ENCODE measurements around the gene OR4B1. TPM values are rescaled to one million over a fixed set of nuclear protein-coding genes. Genes with fewer than 3 reads are reported as not detected.

OR4B1 gene
- total and polyA plus RNA-seq, 2 experiments from 2014 or later, result not detected

- no peaks in the 10 kb centered on the region for H3F3A ChIP-seq (replicated peaks; ENCODE audit: low read depth)
- H3K9me2 ChIP-seq (ENCODE audit: insufficient read depth), result no peaks in the 10 kb centered on the region
- Mint-ChIP-seq H3K36me3 (ENCODE audit: low read depth) (peaks cover 11% of the 10 kb centered on the region), H3K27ac (no peak overlapping the region), H3K4me1 (0 out of 3 replicates have a peak, but pooled peaks cover 3% of the 10 kb centered on the region), H3K4me3 (no peak overlapping the region), H3K9me3 (no peaks in the 10 kb centered on the region), H3K27me3 (ENCODE audit: insufficient read depth, low read depth, poor library complexity) (peaks cover 12% of the 10 kb centered on the region)
- H3K79me2 ChIP-seq (replicated peaks; ENCODE audit: insufficient read depth), result no peaks in the 10 kb centered on the region
- no peaks in the 10 kb centered on the region for H3K27me3 ChIP-seq (ENCODE audit: insufficient read depth)
- no peak overlapping the region for H3K4me2 ChIP-seq
- no peaks in the 10 kb centered on the region for H3K4me1 ChIP-seq (ENCODE audit: insufficient read depth)
- no peak overlapping the region for H2AFZ ChIP-seq
- H3K4me3 ChIP-seq, result no peak overlapping the region
- no peak for DNase-seq (ENCODE audit: low spot score)
- no peaks in the 10 kb centered on the region for H3K36me3 ChIP-seq (ENCODE audit: insufficient read depth)
- ATAC-seq, result no peak
- H3K27ac ChIP-seq (ENCODE audit: low read depth), result no peak overlapping the region
- TF ChIP-seq REST (IDR thresholded peaks at IDR 0.05; ENCODE audit: unreplicated experiment) (no peak), EZH2phosphoT487 (IDR thresholded peaks at IDR 0.05; ENCODE audit: unreplicated experiment) (no peak), ETS1 (IDR thresholded peaks at IDR 0.05) (no peak), NANOG (IDR thresholded peaks at IDR 0.05; ENCODE audit: borderline replicate concordance) (no peak), EZH2 (IDR thresholded peaks at IDR 0.05; ENCODE audit: low read depth, unreplicated experiment) (no peak), ZNF331 (CRISPR knock-in tag; IDR thresholded peaks at IDR 0.05; ENCODE audit: low read depth) (no peak), ZNF462 (CRISPR knock-in tag; IDR thresholded peaks at IDR 0.05) (no peak), STAT1 (IDR thresholded peaks at IDR 0.05; ENCODE audit: unreplicated experiment) (no peak), CTCF (conservative IDR thresholded peaks at IDR 0.05; ENCODE audit: low read depth in 2 of 2) (no peak)
- peaks cover 6% of the 10 kb centered on the region; the same call in 1 of the 2 replicates for H4K20me1 ChIP-seq (replicated peaks; ENCODE audit: insufficient read depth)
Measured at GRCh38 chr11:48168815-48169214, 47.8 kb upstream of the OR4B1 start.
